Keratinocyte (primary cell): ENCODE data around the gene LRRC3C. TPM values are rescaled to one million over a fixed set of nuclear protein-coding genes. Genes with fewer than 3 reads are reported as not detected.

Source experiments
- DNase-seq: peaks from one replicate; pipeline ENCODE4 v3.0.0-alpha.2; 2011; ENCODE audit warnings: low read depth, missing footprints, low spot score
- FAIRE-seq: peaks from 2 replicates; lab custom pipeline; 2011; peaks lifted over from hg19 to GRCh38; lab: Jason Lieb, UNC
- H2AFZ ChIP-seq: 2 replicates; pipeline ENCODE4 v1.6.0; 2012; ENCODE audit warnings: low read length, control low read depth, inconsistent platforms; ENCODE audit not compliant: control insufficient read depth
- H3K27ac ChIP-seq: 2 replicates; pipeline ENCODE4 v1.5.1; 2011; ENCODE audit warnings: low read length; ENCODE audit not compliant: control insufficient read depth, insufficient read depth
- H3K27me3 ChIP-seq: 3 replicates; pipeline ENCODE4 v1.6.0; 2011; ENCODE audit warnings: low read length; ENCODE audit not compliant: control insufficient read depth, insufficient read depth; ENCODE audit errors: extremely low read depth
- H3K36me3 ChIP-seq, 2 experiments: 2 replicates in 1 of 2; 3 replicates in 1 of 2; pipeline ENCODE4 v1.5.1; 2011; ENCODE audit warnings: low read length in 2 of 2, mild to moderate bottlenecking in 1 of 2; ENCODE audit not compliant: control insufficient read depth in 2 of 2, insufficient read depth in 2 of 2; ENCODE audit errors: extremely low read depth in 1 of 2
- H3K4me1 ChIP-seq: 3 replicates; pipeline ENCODE4 v1.5.1; 2011; ENCODE audit warnings: low read length; ENCODE audit not compliant: control insufficient read depth, insufficient read depth; ENCODE audit errors: extremely low read depth
- H3K4me2 ChIP-seq: 3 replicates; pipeline ENCODE4 v1.6.0; 2011; ENCODE audit warnings: low read depth, low read length; ENCODE audit not compliant: control insufficient read depth, insufficient read depth; ENCODE audit errors: extremely low read depth
- H3K4me3 ChIP-seq, 3 experiments: fragments of 200-600 bp in 1 of 3; sonication (generic) in 1 of 3; 2 replicates in 2 of 3; 3 replicates in 1 of 3; pipeline ENCODE4 v1.5.1; 2011 to 2016; ENCODE audit warnings: low read length in 3 of 3, mild to moderate bottlenecking in 3 of 3, control low read depth in 2 of 3, inconsistent platforms in 1 of 3, low read depth in 1 of 3, mixed read lengths in 1 of 3, mixed run types in 1 of 3, moderate library complexity in 1 of 3; ENCODE audit not compliant: control insufficient read depth in 2 of 3, insufficient read depth in 2 of 3; ENCODE audit errors: extremely low read depth in 1 of 3
- H3K79me2 ChIP-seq: 2 replicates; pipeline ENCODE4 v1.6.0; 2012; ENCODE audit warnings: low read length; ENCODE audit not compliant: control insufficient read depth, insufficient read depth
- H3K9ac ChIP-seq: 3 replicates; pipeline ENCODE4 v1.6.0; 2011; ENCODE audit warnings: low read length; ENCODE audit not compliant: control insufficient read depth, insufficient read depth; ENCODE audit errors: extremely low read depth
- H3K9me1 ChIP-seq: 3 replicates; pipeline ENCODE4 v1.6.0; 2011; ENCODE audit warnings: low read length; ENCODE audit not compliant: control insufficient read depth, insufficient read depth; ENCODE audit errors: extremely low read depth
- H3K9me3 ChIP-seq: 2 replicates; pipeline ENCODE4 v1.5.1; 2012; ENCODE audit warnings: low read depth, low read length; ENCODE audit not compliant: control insufficient read depth
- H4K20me1 ChIP-seq: 3 replicates; pipeline ENCODE4 v1.6.0; 2011; ENCODE audit warnings: low read length; ENCODE audit not compliant: control insufficient read depth, insufficient read depth; ENCODE audit errors: extremely low read depth
- EZH2 ChIP-seq: IDR thresholded peaks from one replicate; pipeline ENCODE4 v1.6.1; 2012; ENCODE audit warnings: inconsistent platforms, mild to moderate bottlenecking, low read length, moderate library complexity
- dilution Hi-C: fragments of 300-500 bp; cut with MboI; formaldehyde crosslinking; loops from one replicate; pipeline ENCODE4 v1.7.0; 2020; ENCODE audit warnings: low sequenced_read_pairs; ENCODE audit not compliant: extremely low pct_ligation_motif_present
- polyA plus RNA-seq, 5 experiments: library from polyadenylated mRNA; depleted of rRNA in 3 of 5; stranded (reverse) in 3 of 5; stranded (forward) in 1 of 5; unstranded in 1 of 5; fragments of >200 nt; gene quantifications; 1 replicate in 1 of 5; 2 replicates in 3 of 5; 3 replicates in 1 of 5; pipeline versions ENCODE4 v1.2.1 to v1.2.3, GENCODE V29; 2011 to 2012; ENCODE audit warnings: missing spikeins in 2 of 5, low read depth in 1 of 5, low replicate concordance in 1 of 5
- TF ChIP-seq, protein P1 (sequence below), 3 experiments: IDR thresholded peaks in 1 of 3; conservative IDR thresholded peaks in 1 of 3; optimal IDR thresholded peaks in 1 of 3; 2 replicates in 2 of 3; 3 replicates in 1 of 3; pipeline versions ENCODE3 to v1.5.1; 2011; ENCODE audit warnings: low read length in 3 of 3, mild to moderate bottlenecking in 3 of 3, moderate library complexity in 2 of 3, control low read depth in 1 of 3, inconsistent platforms in 1 of 3; ENCODE audit not compliant: insufficient read depth in 2 of 3; ENCODE audit errors: extremely low read depth in 1 of 3

The LRRC3C gene
- polyA plus RNA-seq, 1 donor (not counting 4 experiments of a cell fraction or from before 2014, with no cell fraction given), result not detected

DNA sequence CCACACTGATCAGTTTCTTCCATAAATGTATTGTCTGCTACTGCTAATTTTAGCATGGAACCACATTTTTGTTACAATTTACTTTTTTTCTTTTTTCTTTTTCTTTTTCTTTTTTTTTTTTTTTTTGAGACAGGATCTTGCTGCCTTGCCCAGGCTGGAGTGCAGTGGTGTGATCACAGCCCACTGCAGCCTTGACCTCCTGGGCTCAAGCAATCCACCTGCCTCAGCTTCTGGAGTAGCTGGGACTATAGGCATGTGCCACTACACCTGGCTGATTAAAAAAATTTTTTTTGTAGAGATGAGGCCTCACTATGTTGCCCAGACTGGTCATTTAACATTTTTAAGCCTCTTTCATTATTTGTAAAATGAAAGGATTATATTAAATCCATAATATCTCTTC lies 40.5 kb upstream of the LRRC3C start:
- Histone ChIP-seq H2AFZ (no peak overlapping the region), H3K4me3 (no peak overlapping the region), H3K27me3 (peaks cover 6% of the 10 kb centered on the region), H4K20me1 (no peaks in the 10 kb centered on the region), H3K4me1 (no peaks in the 10 kb centered on the region), H3K9me1 (no peaks in the 10 kb centered on the region), H3K4me2 (no peak overlapping the region), H3K79me2 (no peaks in the 10 kb centered on the region), H3K27ac (no peak overlapping the region), H3K9me3 (no peaks in the 10 kb centered on the region), H3K36me3 (no peaks in the 10 kb centered on the region), H3K9ac (no peak overlapping the region)
- dilution Hi-C loops, result no loop called here
- no peak for TF ChIP-seq EZH2
- TF ChIP-seq, protein P1, sequence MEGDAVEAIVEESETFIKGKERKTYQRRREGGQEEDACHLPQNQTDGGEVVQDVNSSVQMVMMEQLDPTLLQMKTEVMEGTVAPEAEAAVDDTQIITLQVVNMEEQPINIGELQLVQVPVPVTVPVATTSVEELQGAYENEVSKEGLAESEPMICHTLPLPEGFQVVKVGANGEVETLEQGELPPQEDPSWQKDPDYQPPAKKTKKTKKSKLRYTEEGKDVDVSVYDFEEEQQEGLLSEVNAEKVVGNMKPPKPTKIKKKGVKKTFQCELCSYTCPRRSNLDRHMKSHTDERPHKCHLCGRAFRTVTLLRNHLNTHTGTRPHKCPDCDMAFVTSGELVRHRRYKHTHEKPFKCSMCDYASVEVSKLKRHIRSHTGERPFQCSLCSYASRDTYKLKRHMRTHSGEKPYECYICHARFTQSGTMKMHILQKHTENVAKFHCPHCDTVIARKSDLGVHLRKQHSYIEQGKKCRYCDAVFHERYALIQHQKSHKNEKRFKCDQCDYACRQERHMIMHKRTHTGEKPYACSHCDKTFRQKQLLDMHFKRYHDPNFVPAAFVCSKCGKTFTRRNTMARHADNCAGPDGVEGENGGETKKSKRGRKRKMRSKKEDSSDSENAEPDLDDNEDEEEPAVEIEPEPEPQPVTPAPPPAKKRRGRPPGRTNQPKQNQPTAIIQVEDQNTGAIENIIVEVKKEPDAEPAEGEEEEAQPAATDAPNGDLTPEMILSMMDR (optimal IDR thresholded peaks at IDR 0.05 in 1 of 3, IDR thresholded peaks at IDR 0.05 in 1 of 3, conservative IDR thresholded peaks at IDR 0.05 in 1 of 3; ENCODE audit: extremely low read depth in 1 of 3, insufficient read depth in 2 of 3, low read length in 3 of 3), result no peak
- no peak for DNase-seq
- FAIRE-seq, result no peak

DNA sequence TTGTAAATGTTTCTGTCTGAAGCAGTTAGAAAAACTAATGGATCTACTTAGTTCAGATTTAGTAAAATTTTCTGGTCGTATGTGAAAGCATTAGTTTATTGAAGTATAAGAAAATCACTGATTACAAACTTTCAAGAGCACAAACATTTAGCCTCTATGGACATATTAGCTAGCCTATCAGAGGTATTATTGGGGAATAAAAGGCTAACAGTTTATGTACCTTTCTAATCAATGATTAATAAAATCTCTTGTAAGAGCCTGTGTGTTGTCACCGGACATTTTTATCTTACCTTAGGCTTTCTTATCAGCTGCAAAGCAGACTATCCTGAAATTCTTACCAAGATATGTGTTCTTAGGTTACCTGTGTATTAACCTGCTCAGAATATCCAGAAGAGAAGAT lies 38.3 kb upstream of the LRRC3C start:
- dilution Hi-C loops, result no loop called here
- FAIRE-seq, result no peak

More for the DNA sequence above, 38.3 kb upstream of the LRRC3C start:
- no peak for TF ChIP-seq EZH2
- TF ChIP-seq, protein P1 (optimal IDR thresholded peaks at IDR 0.05 in 1 of 3, IDR thresholded peaks at IDR 0.05 in 1 of 3, conservative IDR thresholded peaks at IDR 0.05 in 1 of 3; ENCODE audit: extremely low read depth in 1 of 3, insufficient read depth in 2 of 3, low read length in 3 of 3), result no peak
- H3K36me3 ChIP-seq, result no peaks in the 10 kb centered on the region
- peaks cover 6% of the 10 kb centered on the region for H3K27me3 ChIP-seq
- no peak overlapping the region for H2AFZ ChIP-seq
- no peaks in the 10 kb centered on the region for H3K79me2 ChIP-seq
- H3K9ac ChIP-seq, result no peak overlapping the region
- H3K4me1 ChIP-seq, result no peaks in the 10 kb centered on the region
- no peak for DNase-seq
- H3K9me3 ChIP-seq, result no peaks in the 10 kb centered on the region
- H4K20me1 ChIP-seq, result no peaks in the 10 kb centered on the region
- H3K4me2 ChIP-seq, result no peak overlapping the region
- H3K4me3 ChIP-seq, result no peak overlapping the region
- H3K9me1 ChIP-seq, result no peaks in the 10 kb centered on the region
- H3K27ac ChIP-seq, result no peak overlapping the region
